Hematopoietic multipotent progenitor cell treated with erythropoietin and hydrocortisone succinate and interleukin-3 and kit ligand, for 8 days (in vitro differentiated cells): Measurements from ENCODE around the gene DIP2A.

Experiments used
- DNase-seq: peaks from one replicate; pipeline ENCODE4 v3.0.0-alpha.2; 2015

DIP2A gene

DNA sequence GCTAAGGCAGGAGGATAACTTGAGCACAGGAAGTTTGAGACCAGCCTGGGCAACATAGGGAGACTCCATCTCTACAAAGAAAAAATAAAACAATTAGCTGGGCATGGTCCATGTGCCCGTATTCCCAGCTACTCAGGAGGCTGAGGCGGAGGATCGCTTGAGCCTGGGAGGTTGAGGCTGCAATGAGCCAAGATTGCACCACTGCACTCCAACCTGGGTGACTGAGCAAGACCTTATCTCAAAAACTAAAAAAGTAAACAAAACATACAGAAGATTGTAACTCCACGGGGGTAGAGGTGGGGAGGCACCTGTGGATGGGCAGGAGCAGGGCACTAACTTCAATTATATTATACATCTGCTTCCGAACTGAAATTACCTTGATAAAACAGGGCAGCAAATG lies 141.6 kb downstream of the DIP2A start:
- DNase-seq: no peak

DNA sequence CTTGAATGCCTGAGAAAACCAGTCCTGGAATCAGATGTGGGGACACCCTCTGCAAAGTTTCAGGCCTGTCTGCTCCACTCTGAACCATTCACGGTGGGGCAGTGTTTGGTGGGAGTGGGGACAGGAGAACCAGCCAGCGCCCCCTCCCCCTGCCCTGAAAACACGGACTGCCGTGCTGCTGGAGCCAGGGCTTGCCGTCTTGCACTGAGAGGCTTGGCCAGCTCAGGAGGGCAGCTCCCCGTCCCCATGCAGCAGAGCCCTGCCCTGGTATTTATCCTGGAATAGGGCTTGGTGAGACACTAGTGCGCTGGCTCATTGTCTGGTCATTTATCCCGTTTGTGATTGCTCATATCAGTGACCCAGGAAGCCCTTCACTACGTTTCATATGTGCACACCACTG lies 142.3 kb downstream of the DIP2A start:
- no peak for DNase-seq

DNA sequence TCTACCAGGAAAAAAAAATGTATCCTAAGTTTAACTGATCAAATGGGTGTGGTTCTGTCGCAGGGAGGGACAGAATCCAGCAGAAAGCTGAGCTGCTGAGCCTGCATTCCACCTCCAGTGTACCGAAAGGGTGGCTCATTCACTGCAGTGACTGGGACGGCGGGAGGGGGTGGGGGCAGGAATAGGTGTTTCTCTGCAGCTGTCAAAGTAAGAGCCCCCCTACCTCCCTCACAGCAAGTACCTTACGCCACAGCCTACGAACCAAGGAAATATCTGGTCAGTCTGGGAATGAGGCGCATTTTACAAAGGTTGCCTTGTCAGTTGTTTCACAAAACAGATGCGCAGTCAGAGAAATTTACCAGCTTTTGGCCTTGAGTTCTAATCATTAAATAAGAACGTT lies 144.5 kb downstream of the DIP2A start:
- no peak for DNase-seq

DNA sequence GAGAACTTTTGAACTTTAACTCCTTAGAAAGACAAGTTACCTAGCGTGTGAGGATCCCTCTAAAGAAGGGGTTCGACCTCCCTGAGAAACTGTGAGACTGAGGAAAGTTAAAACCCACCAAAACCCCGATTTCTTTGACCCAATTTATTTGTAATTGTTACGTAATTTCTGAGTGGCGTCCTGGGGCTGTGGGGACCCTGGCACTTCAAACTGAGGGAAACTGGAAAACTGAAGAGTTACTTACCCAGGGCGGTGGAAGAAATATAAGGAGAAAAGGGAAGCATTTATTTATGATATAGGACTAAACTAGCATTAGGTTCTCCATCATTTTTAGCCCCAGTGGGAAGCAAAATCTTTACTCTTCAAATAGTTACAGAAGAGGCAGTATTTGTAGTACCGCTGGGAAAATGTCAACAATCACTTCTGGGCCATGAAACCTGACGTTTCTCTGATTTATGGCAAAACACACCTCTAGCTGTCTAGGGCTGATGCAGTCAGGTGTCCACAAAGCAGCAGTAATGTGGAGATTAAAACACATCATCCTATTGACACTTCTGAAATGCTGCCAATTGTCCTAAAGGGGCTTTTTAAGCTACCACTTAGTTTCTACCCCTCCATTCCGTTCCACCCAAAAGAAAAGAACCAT lies 145.8 kb downstream of the DIP2A start:
- no peak for DNase-seq

DNA sequence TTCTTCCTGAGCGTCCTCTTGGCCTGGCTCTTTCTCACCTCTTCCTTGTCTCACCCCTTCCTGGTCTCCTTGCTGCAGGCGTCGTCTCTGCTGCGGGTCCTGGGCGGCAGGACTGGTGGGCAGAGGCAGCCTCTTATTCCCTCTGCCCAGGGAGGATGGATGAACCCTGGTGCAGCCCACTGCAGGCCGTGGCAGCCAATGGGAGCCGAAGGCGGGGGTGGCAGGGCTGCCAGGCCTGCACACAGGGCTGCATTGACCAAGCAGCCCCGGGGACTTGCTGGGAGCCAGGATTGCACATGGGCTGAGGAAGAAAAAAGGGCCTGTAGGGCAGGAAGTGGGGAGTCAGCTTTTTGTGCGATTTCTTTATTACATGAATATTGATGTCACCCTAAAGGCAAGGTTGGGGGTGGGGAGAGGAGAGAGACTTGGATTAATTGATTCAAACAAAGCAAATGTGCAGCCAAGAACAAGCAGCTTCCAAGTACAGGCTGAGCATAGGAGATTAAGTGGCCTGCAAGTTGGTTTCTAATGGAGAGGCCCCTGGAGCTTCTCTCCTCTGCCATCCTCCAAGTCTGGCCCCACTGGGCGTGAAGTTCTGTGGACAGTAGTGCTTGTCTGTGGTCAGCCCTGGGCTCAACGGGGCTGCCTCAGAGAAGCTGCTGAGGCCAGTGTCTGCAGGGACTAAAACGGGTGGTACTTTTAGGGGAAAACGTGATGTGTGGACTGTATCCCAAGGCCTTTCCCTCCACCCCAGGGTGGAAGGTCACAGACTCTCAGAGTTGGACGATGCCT lies 146.5 kb downstream of the DIP2A start, which contains the start of gene S100B:
Gene S100B, minus strand, starts transcription at position 108 of the 792 bp plus-strand sequence. CDS start 2,667 bp downstream, outside the sequence.
- no peak for DNase-seq

DNA sequence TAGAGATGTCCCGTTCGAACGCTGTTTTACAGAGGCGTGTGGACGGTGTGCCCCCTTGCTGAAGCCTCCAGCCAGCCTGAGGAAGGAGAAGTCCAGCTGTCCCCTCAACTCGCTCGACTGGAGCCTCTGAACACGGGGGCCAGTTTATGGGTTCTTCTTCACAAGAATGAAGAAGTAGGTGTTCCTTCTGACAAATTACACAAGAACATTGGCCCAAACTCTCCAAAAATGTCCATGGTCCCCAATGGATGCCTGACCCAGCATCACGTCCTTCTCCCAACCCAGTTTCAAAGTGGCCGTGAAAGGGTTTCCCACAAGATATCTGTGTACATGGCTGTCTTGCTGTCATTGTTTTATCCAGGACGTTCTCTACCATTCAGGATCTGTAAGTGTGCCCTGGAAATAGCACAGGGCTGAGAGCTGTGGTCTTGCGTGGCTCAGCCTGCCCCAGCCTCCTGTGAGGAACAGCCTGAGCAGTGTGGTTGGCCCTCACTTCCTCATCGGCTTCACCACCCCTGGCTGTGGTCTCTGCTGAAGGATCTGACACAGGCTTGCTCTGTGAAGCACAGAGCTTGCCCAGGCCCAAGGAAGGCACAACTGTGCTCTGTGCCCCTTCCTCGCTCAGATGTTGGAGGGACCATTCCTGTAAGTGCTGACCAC lies 147.2 kb downstream of the DIP2A start:
- DNase-seq: peak; percentile 47

DNA sequence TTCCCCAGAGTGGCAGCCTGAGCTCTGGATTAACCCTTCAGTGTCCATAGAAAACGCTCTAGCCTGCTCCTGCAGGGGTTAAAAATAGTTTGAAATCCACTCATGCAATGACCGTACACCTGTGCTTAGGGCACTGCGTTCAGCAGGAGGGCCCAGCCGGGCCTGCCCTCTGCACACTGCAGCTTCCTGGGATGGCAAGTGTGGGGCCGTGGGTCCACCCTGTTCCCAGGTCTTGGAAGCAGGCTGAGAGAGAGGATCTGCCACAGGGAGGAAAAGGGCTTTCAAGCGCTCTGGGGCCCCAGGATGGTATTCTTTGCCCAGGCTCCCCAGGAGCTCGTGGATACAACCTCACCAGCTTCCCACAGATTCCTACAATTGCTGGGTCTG lies 147.7 kb downstream of the DIP2A start:
- no peak for DNase-seq

DNA sequence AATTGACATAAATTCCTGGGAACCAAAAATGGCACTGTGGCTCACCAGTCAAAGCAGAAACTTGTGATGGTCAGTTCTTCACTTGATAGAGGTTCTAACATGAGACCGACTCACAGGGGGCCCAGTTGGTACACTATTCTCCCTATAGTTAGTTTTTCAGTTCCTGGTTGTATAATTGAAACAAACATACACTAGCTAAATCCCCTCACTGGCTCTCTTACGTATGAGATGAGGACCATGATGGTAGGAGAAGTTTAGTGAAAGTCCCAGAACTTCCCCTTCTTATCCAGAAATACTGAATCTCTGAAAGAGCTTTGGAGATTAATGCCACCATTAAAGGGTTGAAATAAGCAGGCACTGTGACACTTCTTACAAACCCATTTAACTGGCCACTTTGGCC lies 148.9 kb downstream of the DIP2A start:
- DNase-seq: no peak

DNA sequence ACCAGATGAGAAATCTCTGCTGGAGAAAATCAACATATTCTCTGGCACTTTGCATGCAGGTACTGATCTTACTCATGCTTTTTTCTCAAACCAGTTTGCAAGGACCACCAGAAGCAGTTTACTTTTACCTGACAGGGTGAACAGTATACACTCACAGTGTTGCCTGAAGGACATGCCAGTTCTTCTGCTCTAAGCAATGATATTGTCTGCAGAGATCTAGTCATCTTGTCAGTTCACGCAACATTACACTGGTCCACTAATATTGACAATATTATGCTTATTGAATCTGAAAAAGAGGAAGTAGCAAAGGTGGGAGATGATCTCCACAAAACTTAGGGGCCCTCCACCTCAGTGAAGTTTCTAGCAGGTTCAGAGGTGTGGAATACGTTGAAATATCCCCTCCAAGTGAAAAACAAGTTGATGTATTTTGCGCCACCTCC lies 150.0 kb downstream of the DIP2A start:
- no peak for DNase-seq

DNA sequence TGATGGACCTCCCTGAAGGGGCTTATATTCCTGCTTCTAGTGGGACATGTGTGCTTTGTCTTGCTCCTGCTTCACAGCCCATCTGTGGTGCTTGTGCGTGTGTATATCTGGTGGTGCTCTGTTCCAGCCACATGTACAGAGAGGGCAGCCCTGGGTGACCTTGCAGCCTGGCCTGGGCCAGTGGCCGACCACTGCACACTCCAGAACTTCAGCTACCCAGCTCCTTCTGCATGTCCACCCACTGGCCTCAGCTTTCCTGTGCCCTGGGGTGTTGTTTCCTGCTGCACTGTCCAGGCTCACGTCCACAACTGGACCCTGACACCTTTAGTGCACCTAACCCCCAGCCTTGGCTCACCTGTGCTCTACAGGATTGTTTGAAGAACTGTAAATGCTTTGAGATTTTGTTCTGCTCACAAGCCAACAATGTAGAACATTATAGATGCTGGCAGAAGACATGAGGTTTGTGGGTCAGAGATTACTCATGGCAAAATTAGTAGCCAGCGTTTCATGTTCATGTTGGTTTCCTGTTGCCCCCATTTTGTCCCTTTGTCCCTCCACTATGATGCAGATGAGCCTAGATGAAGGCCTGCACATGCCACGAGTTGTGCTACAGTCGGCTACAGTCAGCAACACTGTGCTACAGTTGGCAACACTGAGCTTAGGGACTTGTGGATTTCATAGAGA lies 151.5 kb downstream of the DIP2A start:
- no peak for DNase-seq

DNA sequence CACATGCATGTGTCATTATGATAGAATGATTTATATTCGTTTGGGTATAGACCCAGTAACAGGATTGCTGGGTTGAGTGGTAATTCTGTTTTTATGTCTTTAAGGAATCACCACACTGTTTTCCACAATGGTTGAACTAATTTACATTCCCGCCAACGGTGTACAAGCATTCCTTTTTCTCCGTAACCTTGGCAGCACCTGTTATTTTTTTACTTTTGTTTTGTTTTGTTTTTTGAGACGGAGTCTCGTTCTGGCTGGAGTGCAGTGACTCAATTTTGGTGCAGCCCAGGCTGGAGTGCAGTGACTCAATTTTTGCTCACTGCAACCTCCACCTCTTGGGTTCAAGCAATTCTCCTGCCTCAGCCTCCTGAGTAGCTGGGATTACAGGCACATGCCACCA lies 154.7 kb downstream of the DIP2A start:
- DNase-seq: no peak

DNA sequence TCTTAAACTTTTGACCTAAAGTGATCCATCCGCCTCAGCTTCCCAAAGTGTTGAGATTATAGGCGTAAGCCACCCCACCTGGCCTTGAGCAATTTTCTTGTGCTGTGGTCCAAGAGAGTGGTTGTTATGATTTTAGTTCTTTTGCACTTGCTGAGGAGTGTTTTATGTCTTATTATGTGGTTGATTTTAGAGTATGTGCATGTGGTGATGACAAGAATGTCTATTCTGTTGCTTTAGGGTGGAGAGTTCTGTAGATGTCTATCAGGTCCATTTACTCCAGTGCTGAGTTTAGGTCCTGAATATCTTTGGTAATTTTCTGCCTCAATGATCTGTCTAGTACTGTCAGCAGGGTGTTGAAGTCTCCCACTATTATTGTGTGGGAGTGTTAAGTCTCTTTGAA lies 157.4 kb downstream of the DIP2A start:
- no peak for DNase-seq

DNA sequence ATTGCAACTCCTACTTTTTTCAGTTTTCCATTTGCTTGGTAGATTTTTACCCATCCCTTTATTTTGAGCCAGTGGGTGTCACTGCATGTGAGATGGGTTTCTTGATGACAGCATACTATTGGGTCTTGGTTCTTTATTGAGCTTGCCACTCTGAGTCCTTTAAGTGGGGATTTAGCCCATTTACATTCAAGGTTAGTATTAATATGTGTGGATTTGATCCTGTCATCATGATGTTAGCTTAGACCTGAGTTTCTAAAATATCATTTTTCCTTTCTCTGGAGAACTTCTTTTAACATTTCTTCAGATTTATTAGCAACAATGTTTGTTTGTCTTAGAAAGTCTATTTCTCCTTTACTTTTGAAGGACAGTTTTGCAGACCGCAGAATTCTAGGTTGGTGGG lies 158.0 kb downstream of the DIP2A start:
- DNase-seq: no peak

DNA sequence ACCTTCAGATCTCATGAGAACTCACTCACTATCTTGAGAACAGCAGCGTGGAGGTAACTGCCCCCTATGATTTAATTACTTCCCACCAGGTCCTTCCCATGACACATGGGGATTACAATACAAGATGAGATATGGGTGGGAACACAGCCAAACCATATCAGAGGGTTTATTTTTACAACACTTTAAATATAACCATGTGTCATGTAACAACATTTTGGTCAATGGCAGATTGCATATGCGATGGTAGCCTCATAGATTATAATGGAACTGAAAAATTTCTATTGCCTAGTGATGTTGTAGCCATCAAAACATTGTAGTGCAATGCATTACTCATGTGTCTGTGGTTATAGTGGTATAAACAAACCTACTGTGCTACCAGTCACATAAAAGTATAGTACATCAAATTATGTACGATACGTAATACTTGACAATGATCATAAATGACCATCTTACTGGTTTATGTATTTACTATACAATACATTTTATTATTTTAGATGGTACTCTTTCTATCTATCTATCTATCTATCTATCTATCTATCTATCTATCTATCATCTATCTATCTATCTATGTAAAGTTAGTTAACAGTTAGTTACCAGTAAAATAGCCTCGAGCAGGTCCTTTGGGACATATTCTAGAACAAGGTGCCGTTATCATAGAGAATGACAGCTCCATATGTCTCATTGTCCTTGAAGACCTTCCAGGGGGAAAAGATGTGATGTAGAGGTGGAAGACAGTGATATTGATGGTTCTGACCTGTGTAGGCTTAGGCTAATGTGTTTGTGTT lies 158.8 kb downstream of the DIP2A start:
- DNase-seq: no peak

DNA sequence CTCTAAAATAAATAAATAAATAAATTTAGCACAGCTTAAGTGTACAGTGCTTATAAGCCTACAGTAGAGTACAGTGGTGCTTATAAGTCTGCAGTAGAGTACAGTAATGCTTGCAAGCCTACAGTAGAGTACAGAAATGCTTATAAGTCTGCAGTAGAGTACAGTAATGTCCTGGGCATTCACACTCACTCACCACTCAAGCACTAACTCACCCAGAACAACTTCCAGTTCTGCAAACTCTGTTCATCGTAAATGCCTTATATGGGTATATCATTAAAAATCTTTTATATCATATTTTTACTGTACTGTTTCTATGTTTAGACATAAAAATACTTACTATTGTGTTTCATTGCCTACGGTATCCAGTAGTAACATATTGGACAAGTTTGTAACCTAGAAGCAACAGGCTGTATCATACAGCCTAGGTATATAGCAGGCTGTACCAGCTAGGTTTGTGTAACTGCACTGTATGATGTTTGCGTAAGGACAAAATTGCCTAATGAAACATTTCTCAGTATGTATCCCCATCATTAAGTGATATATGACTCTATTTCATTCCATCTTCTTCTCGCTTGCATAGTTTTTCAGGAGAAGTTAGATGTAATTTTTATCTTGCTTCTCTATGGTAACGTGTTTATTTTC lies 160.2 kb downstream of the DIP2A start:
- DNase-seq: no peak
